Panc1 (cell line): ENCODE results near the gene ACLY.

Experiments used
- CTCF ChIP-seq: fragments of 450-650 bp; IDR thresholded peaks from 2 replicates; pipeline ENCODE4 v1.5.1; 2017; ENCODE audit warnings: mild to moderate bottlenecking
- REST ChIP-seq, 2 experiments: IDR thresholded peaks; 2 replicates each; pipeline ENCODE4 v1.6.1; 2011 to 2012; ENCODE audit warnings: low read depth in 2 of 2, control low read depth in 1 of 2, low read length in 1 of 2, mild to moderate bottlenecking in 1 of 2, moderate library complexity in 1 of 2; ENCODE audit not compliant: insufficient read depth in 1 of 2
- TCF7L2 ChIP-seq: IDR thresholded peaks from 2 replicates; pipeline ENCODE4 v1.6.1; 2011; ENCODE audit warnings: mild to moderate bottlenecking, low read depth, low read length, inconsistent platforms

- TF ChIP-seq TCF7L2 (no peak), CTCF (no peak), REST (IDR thresholded peaks at IDR 0.05; ENCODE audit: insufficient read depth in 1 of 2, low read depth in 2 of 2, low read length in 1 of 2) (no peak)
These were observed 22.0 kb downstream of the ACLY start for GRCh38 chr17:41896726-41897125.
